Measurements from ENCODE around the gene ATXN1.

The ATXN1 gene

GRCh38 chr6:16335176-16335575 is 426.1 kb downstream of the ATXN1 start:
- POLR2A ChIA-PET: no interaction called here
- CTCF ChIA-PET: interaction anchor here (0.6 to 4.7 kb wide), 5 partner anchors 75 to 751 kb away, joined by 3 to 35 read pairs (median 4); partner anchors contain the start of gene ATXN1
- no peak overlapping the region for H3K4me3 ChIP-seq (ENCODE audit: low read depth, low read length)
- no peak for TF ChIP-seq ZNF76 (tag by site-specific recombination; IDR thresholded peaks at IDR 0.05; ENCODE audit: borderline replicate concordance, low read depth)
- TF ChIP-seq ZNF184 (tag by site-specific recombination; IDR thresholded peaks at IDR 0.05): no peak
- TF ChIP-seq ZNF580 (tag by site-specific recombination; IDR thresholded peaks at IDR 0.05): no peak
- TF ChIP-seq ZNF600 (tag by site-specific recombination; IDR thresholded peaks at IDR 0.05): no peak
- no peak for TF ChIP-seq ZFP3 (tag by site-specific recombination; IDR thresholded peaks at IDR 0.05; ENCODE audit: low read depth)
- TF ChIP-seq ZNF629 (tag by site-specific recombination; IDR thresholded peaks at IDR 0.05): no peak
- TF ChIP-seq ZBTB1 (tag by site-specific recombination; IDR thresholded peaks at IDR 0.05): no peak
- no peak for TF ChIP-seq YY1 (tag by site-specific recombination; IDR thresholded peaks at IDR 0.05)
- no peak for TF ChIP-seq ZFP37 (tag by site-specific recombination; IDR thresholded peaks at IDR 0.05)
- TF ChIP-seq ZNF132 (tag by site-specific recombination; IDR thresholded peaks at IDR 0.05; ENCODE audit: borderline replicate concordance): no peak
- TF ChIP-seq HOXD13 (CRISPR knock-in tag; IDR thresholded peaks at IDR 0.05; ENCODE audit: borderline replicate concordance): no peak
- TF ChIP-seq ZNF292 (tag by site-specific recombination; IDR thresholded peaks at IDR 0.05; ENCODE audit: borderline replicate concordance, low read depth): no peak
- TF ChIP-seq ZNF548 (tag by site-specific recombination; IDR thresholded peaks at IDR 0.05): no peak
- no peak for TF ChIP-seq ZNF23 (tag by site-specific recombination; IDR thresholded peaks at IDR 0.05; ENCODE audit: borderline replicate concordance)
- no peak for TF ChIP-seq ZNF777 (tag by site-specific recombination; IDR thresholded peaks at IDR 0.05; ENCODE audit: borderline replicate concordance)
- no peak for TF ChIP-seq ZNF560 (tag by site-specific recombination; IDR thresholded peaks at IDR 0.05; ENCODE audit: borderline replicate concordance)
- no peak for TF ChIP-seq HOXC10 (CRISPR knock-in tag; IDR thresholded peaks at IDR 0.05)
- TF ChIP-seq ZNF112 (tag by site-specific recombination; IDR thresholded peaks at IDR 0.05): no peak
- no peak for TF ChIP-seq ZNF473 (tag by site-specific recombination; IDR thresholded peaks at IDR 0.05)
- no peak for TF ChIP-seq ZNF426 (tag by site-specific recombination; IDR thresholded peaks at IDR 0.05)
- no peaks in the 10 kb centered on the region for H3K9me3 ChIP-seq (ENCODE audit: control insufficient read depth, insufficient read depth, low read depth, low read length)
- no peak overlapping the region for H3K27ac ChIP-seq (ENCODE audit: extremely low read depth, low read depth, low read length)
- peaks cover 4% of the 10 kb centered on the region; the same call in 1 of the 2 replicates for H3K4me1 ChIP-seq (ENCODE audit: control insufficient read depth, insufficient read depth, low read length)
- no peaks in the 10 kb centered on the region for H3K36me3 ChIP-seq (ENCODE audit: control insufficient read depth in 2 of 2, insufficient read depth in 1 of 2, low read length in 2 of 2)

GRCh38 chr6:16334671-16335070 is 426.6 kb downstream of the ATXN1 start:
- Histone ChIP-seq H3K4me3 (ENCODE audit: low read depth, low read length) (no peak overlapping the region), H3K4me1 (ENCODE audit: control insufficient read depth, insufficient read depth, low read length) (peaks cover 4% of the 10 kb centered on the region; the same call in 1 of the 2 replicates), H3K9me3 (ENCODE audit: control insufficient read depth, insufficient read depth, low read depth, low read length) (no peaks in the 10 kb centered on the region), H3K36me3 (ENCODE audit: control insufficient read depth in 2 of 2, insufficient read depth in 1 of 2, low read length in 2 of 2) (no peaks in the 10 kb centered on the region), H3K27ac (ENCODE audit: extremely low read depth, low read depth, low read length) (no peak overlapping the region)
- ChIA-PET CTCF (interaction anchor here (0.6 to 4.7 kb wide), 6 partner anchors 14 to 752 kb away, joined by 3 to 86 read pairs (median 4); partner anchors contain the start of gene ATXN1), POLR2A (no interaction called here)
- TF ChIP-seq ZBTB48 (tag by site-specific recombination; IDR thresholded peaks at IDR 0.05) (no peak), ZNF24 (tag by site-specific recombination; IDR thresholded peaks at IDR 0.05) (no peak), KLF10 (tag by site-specific recombination; IDR thresholded peaks at IDR 0.05) (no peak), ZSCAN5A (tag by site-specific recombination; IDR thresholded peaks at IDR 0.05) (no peak), ZNF404 (tag by site-specific recombination; IDR thresholded peaks at IDR 0.05) (no peak), ZNF324 (tag by site-specific recombination; IDR thresholded peaks at IDR 0.05) (no peak), PRDM2 (tag by site-specific recombination; IDR thresholded peaks at IDR 0.05; ENCODE audit: borderline replicate concordance) (no peak), MEIS1 (CRISPR knock-in tag; IDR thresholded peaks at IDR 0.05; ENCODE audit: borderline replicate concordance) (no peak), ZNF768 (tag by site-specific recombination; IDR thresholded peaks at IDR 0.05) (no peak), ZBTB21 (tag by site-specific recombination; IDR thresholded peaks at IDR 0.05) (no peak), ZNF239 (tag by site-specific recombination; IDR thresholded peaks at IDR 0.05) (no peak), ZNF626 (tag by site-specific recombination; IDR thresholded peaks at IDR 0.05) (no peak)
